Activated CD4-positive, alpha-beta T cell treated with anti-CD3 and anti-CD28 coated beads, Interleukin-2, amount 50 U/mL, for 1 hour (primary cell): ENCODE data around the gene RGMB.
A peak's percentile ranks its signal among the peaks of the same experiment; 100 is the strongest.

Experiments used
- DNase-seq: peaks from one replicate; pipeline ENCODE4 v3.0.0-alpha.2; 2020

RGMB gene

DNA sequence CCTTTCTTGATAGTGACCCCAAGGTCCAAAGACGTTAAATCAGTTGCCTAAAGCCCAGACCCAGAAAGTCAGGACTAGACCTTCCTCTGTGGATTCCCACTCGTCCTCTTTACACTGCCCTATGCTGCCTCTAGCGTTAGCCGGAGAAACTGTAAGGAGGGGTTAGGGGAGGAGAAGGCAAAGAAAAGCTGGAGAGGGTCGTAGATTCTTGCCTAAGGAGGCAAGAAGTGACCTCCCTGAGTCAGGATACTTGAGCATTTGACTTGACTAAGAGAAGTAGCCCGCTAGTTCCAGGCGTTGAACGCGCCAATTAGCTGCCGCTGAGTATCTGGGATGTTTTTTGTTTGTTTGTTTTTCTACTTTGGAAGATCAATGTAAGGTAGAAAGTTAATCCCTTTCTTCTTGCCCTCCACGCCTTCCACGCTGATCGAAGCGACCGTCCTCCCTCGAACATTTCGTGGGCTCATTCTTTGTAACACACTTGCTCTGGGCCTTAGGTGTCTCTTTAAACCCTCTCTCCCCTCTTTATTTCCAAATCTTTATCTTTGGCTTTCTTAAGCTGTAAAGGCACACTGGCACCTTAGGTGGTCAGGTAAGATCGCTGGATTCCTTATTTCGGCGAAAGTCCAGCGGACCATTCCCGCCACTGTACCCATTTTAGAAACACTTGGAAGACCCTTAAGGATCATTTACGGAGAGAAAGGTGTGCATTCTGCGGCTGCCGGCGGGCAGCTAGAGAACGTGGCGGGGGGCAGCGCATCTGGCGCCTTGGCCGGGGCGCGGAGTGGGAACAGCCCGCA, 5.1 kb upstream of the RGMB start:
- DNase-seq, result peak; percentile 25

DNA sequence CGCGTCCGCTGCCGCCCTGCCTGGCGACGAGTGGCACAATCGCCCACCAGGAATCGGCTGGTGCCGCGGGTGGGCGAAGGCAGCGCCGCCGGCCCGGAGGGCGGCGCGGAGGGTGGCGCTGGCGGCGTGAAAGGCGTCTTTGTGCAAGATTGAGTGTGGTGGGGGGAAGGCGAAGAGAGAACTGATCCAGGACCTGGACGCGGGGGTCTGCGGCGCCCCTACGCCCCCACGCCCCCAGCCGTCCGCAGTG, 4.6 kb upstream of the RGMB start:
- DNase-seq, result no peak

DNA sequence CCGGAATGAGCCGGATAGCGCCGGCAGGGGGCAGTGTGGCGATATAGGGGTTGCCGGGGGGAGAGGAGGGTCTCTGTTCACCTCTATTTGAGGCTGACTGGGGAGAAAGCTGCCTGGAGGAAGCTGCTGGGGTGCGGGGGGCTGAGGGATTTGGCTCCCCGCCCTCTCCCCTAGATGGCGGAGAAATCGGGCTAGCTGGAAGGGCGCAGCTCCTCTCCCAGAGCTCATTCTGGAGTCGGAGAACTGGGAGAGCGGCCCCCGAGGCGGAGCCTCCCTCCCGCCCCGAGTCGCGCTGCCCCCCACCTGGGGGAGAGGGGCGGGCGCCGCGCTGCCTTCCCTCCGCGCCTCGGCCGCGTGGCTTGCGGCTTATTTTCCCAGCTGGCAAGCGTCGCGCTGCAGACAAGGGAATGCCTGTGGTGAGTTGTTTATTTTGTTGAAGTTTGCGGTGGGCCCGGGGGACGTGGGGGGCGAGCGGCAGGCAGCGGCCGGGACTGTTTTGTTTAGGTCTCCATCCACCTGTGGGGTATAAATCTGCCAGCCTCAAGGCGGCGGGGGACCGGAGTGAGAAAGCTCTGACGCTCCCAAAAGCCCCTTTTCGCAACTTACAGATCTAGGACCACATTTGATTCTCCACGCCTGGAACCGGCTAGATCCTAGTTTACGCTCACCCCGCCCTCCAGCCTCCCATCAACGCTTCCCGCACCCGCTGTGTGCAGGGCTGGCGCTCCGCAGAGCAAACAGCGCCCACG, 4.1 kb upstream of the RGMB start:
- DNase-seq, result peak; percentile 54

DNA sequence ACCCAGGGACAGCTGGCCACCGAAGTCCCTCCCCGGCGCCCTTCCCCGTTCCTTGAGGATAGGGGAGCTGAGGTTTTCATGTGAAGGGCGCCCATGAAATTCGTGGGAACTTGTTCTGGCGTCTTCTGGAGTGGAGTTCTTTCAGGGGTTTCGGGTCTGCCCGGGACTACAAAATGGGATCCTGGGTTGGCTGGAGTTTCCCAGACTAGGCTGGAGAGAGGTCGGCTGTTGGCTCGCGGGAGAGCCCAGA, 3.6 kb upstream of the RGMB start:
- no peak for DNase-seq

DNA sequence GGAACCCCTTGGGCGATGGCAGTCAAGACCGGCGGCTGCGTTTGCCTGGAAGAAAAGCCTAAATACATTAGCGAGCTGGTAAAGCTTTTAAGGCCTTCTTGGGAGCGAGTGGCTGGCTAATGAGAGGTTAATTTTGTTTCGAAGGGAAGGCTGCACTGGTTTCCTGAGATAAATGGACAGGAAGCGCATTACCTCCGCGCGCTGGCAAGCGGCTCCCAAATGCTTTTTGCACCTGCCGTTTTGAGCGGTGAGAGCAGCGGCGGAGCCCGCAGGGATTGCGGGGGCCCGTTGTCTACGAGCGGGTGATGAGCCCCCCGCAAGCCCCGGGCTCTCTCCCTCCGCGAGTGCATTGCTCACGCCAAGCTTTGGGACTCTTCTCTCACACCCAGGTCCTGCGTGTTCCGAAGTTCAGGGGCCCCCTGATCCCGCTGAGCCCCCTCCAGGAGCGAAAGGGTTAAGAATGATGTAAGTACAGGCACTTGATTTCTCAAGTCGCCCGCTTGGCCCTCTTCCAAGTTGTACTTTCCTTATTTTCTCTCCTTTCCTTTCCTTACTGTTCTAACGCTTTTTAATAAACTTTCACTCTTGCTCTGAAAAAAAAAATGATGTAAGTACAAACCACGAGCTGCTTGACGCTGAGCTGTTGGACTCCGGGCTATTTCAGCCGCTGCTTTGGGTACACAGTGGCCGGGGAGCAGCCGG, 3.1 kb upstream of the RGMB start:
- peak; percentile 7 for DNase-seq

DNA sequence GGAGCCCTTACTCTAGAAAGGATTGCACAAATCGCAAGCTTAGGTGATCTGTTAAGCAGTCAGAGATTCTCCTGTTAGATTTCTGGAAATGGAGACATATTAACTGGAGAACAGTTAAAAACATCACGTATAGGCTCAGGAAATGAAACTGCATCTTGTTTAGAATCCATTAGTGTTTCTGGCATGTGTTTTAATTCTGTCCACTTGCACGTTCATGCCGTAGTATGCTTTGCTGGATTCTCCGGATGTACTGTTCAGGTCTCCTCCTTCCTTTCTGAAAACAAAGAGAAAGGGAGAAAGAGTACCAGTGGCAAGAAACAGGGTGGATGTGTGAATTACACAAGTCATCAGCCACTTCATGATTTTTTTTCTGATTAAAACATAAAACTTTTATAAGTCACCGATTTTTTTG, 2.5 kb upstream of the RGMB start:
- no peak for DNase-seq

DNA sequence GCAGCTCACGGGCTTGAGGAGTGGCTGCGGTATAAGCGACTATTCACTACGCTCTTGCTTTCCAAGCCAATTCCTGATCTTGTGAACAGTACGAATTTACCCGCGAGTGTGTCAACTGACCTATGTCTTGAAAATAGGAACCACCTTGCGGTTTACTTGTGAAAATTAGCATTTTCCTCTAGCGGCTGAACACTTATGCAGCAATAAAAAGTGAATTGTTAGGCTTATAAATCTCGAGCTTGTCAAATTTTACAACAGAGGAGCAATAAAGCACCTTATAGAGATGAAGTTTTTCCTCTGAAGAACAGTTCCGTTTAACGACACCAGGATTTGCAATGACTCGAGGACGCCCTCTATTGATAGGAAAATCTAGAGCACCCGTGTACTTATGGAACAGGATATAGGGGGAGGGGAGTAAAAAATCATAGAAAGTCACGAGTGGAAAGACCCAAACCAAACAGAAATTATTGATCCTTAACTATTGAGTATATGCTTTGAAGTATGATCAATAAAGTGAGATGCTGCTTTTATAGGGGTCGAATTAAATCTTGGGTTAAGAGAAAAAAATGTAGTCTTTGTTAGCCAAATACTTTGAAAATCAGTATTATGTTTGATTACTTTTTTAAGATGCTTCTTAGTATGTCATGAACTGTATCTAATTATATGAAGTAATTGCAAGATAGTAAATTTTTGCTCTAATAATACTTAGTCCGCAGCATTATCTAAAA, 1.9 kb upstream of the RGMB start:
- peak; percentile 56 for DNase-seq

DNA sequence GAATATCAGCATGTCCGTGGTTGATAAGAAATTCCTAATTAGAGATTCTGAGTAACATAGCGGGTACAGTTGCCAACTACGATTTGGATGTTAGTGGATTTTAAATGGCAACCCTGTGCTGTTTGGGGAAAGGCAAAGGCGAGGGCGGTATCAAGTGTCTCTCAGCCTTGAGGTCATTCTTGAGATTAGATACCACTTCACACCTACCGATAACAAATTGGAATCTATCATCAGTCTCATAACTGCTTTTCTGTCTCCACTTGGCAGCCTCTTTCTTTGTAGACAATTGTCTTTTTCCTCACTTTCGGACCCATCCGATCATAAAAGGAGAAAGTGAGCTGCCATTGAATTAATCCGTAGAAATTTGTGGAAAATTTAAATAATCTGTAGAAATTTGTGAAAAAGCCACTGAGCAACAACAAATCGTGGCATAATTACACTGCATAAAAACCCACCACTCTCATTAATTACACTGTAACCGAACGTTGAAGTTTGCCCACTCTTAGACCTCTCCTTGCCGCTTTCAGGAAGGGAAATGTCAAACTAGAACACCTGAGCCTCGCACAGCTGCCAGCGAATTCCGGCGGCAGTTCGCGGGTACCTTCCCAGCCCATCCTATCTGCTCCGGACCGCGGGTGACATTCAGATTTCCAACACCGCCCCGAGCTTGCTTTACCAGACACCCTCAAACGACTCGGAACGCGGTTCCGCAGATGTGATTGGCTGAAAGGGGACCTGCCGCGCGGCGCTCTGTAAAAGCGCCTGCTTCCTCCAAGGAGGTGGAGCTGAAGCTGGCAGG, 849 bp upstream of the RGMB start:
- DNase-seq, result peak; percentile 54

DNA sequence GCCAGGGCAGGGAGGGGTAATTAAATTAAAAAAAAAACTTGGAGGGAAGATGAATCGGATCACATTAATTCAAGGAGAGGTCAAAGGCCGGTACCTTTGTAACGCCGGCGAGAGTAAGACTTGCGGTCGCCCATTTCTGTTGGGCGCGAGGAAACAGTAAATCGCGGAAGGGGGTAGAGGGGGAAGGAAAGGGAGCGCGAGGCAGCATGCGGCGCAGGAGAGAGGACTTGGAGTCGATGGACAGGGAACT, 324 bp upstream of the RGMB start:
- DNase-seq, result no peak

DNA sequence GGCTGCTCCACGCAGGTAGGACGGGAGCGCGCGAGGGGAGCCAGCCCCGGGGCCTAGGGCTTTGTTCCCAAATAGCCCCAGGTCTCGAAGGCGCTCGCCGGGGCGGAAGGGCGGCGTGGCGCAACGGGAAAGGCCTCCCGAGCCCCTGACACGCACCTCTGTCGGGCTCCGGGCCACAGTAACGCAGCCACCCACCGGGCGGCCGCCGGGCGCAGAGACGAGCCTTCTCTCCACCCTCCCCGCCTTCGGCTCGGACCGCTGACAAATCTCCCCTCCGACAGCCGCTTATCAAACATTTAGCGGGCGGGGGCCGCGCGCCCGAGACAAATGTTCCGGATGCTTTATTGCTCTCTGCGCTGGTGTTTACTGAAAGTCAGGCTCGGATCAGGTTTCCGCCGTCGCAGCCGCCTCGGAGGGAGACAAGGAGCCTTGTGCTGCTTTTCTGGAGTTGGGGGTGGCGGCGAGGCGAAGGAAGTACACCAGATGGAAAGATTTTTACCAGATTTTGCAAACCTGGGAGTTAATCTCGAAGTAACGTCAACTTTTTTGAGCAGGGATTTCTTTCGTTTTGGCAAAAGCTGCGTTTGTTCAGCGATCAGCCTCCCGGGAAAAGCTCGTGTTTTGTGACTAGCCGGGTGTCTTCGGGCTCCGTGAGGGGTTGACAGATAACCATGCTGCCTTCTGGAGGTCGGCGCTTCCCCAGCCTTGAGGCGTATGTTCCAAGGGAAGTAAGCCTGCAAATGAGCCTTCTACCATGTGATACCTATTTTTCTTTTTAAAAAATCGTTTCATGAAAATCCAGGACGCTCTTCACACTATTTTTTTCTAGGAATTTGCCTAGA, 950 bp downstream of the RGMB start:
- peak; percentile 52 for DNase-seq

DNA sequence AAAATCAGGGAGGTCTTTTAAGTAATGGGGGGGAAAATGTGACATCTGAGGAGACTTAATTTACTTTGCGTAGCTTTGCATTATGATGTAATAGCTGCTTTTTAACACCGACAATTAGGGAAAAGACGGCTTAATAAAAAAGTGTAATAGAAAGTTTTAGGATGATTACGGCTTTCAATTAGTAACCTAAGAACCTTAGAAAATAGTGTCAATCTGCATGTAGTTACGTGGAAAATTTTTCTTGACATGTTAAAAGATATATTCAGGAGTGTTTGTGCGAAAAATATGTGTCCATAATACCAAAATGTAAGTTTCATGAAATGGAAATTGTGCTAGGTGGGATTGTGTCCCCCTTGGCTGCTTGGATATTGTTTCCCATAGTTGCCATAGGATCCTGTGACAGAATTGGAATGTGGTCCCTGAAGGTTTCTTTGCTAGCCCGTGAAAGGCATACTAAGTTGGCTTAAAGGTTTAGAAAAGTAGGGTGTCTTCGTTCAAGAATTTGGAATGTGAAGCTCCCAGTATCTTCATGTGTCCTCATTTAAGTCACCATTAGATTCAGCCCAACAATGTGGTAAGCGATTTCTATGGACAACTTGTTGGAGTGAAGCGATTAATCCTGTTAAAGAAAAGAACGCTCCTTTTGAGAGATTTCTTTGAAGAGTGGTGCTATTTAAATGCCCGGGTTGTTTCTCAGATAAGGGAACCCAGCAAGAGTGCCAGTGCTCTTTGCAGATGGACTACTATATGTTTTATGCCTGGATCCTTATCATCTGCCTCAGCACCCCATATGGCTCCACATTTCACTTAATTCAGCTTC, 2.0 kb downstream of the RGMB start:
- DNase-seq, result no peak

DNA sequence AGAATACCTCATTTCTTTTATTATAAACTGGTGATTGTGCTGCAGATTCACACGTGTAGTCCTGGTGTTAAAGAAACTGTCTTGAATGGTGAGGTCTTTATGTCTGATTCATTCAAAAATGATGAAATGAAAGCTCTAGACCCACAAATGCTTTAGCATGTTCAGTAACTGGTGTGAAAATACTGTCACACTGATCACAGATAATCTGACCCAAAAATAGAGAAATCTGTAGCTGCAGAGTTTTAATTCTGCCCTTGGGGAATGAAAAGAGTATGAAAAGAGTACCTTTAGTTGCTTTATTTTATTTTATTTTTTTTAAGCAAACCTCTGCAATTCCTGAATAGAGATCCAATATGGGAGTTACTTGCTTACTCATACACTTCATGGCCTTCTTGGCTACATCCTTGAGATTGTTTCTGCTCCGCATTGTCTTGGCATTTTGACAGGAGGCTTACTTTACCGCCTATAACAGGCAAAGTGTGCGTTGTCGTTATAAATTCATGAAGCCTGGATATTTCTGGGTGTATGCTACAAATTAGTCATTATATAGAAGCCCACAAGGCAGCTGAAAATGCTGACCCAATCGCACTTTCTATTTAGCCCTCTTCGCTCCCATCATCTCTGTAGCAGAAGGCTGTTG, 2.7 kb downstream of the RGMB start:
- DNase-seq, result no peak

DNA sequence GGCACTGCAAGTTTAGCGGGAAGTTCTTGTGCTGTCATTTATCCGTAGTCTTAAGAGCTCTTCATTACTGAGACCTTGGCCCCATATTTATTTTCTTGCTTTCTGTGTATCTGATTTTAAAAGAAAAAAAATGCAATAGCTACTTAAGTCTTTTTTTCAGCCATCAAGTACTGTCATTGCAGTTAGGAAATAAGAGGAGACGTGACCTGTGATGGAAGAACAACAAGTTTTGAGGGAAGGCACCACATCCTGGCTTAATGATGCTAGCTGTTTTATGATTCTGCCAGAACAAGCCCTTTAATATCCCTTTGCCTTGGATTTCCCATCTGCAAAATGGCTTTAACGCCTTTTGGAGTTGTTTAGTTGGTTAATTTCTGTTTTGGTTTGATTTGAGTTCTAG, 3.8 kb downstream of the RGMB start:
- DNase-seq, result no peak

DNA sequence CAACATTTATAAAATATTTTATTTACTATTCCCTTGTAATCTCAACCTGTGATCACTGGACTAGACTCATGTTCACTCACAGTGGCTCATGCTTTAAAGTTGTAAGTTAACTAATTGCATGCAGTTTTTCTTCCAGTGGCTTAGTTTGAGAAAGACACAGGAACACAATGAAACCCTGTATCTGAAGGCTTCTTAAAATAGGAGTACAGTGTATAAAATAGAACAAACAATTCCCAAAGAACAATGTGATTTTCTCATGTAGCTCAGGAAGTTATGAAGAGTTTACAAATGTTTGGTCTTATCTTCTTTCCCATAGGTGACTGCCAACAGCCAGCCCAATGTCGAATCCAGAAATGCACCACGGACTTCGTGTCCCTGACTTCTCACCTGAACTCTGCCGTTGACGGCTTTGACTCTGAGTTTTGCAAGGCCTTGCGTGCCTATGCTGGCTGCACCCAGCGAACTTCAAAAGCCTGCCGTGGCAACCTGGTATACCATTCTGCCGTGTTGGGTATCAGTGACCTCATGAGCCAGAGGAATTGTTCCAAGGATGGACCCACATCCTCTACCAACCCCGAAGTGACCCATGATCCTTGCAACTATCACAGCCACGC, 5.9 kb downstream of the RGMB start:
- DNase-seq, result no peak

DNA sequence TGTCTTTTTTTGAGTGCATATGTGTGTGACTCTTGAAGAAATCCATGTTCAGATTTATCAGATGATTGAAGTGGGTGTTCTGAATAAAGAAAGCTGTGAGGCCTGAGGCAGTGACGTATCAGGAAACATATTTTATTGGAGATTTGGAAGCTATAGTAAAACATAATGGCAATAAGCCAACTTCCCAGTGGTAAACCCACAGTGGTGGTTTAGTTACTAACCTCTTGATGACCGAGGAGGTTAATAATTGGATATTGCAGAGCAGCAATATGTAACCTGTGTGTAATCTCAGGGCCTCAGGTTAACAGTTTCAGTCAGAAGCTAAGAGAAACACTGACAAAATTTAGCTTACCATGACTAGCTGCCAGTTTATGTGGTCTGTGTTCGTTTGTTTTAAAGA, 6.9 kb downstream of the RGMB start:
- DNase-seq, result no peak

DNA sequence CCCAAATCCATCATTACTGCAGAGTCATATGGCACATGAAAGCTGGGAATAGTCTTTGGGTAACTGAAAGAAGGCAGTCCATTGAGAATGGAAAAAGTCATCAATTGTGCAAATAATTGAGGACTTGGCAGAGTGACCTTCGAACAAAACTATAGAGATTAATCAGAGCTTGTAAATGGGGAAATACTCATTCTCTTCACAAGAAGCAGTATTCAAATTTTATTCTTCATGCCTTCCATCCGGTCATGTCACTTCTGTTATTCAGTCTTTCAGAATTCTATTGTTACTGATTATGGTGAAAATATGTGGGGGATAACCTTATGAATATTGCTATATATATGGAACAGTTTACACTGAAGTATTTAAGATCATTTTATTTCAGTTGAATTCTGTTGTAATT, 8.1 kb downstream of the RGMB start:
- DNase-seq, result no peak

DNA sequence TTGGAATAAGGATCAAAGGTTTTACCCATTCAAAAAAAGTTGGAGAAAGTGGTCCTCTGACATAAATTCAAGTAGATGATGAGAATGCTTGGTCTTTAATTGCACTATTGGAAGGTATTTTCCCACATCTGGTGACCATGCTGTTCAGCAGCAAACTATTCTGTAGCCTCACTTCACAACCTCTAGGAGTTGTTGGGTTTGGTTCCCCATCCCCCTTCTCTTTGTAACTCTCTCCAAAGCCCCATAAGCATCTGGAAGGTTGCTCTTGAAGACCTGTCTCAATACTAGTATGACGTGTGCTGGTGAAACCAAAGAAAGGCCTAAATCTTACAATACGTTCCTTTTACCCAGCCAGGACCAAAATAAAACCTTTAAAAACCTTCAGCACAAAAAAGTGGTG, 8.5 kb downstream of the RGMB start:
- DNase-seq, result no peak

DNA sequence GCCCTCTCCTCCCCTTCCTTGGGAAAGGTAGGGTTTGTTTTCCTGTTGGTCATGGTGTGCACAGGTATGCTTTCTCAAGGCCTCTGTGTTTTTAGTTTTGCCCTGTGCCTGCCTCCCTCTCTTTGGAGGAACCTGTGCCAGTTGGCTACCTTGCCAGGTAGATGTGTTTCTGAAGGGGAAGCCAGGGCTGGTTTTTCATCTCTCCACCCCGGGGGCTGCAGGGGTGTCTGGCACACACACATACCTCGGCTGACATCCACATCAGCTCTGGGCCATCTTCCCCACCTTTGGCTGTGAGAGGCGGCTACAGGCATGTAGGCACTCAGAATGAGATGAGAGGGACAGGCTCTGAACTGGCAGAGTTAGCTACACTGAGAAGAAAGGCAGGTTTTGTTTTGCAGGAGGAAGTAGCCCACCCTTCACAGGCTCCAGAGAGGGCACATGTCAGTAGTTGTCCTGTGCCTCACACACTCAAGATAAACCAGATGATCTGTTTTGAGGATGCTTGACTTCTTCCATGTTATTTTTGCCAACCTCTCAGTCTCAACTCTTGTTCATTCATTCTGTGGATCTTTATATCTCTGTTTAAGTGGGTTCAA, 9.7 kb downstream of the RGMB start:
- no peak for DNase-seq

DNA sequence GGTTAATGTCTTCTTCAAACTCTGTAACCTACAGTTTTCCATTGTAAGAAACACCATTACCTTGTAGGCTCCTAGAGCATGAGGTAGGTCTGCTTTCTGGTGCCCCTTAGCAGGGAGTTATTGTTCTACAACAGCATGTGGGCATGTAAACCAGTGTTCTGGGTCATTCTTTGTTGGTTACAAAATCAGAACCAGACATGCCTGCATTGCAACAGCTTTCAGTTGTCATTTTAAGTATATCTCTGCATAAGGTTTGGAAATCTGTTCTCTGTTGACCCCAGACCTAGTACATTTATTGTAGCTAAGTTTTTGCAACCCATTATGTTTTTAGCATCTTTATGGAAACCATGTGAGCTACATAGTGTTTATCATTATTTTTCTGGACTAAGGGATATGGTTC, 10.9 kb downstream of the RGMB start:
- DNase-seq, result no peak

DNA sequence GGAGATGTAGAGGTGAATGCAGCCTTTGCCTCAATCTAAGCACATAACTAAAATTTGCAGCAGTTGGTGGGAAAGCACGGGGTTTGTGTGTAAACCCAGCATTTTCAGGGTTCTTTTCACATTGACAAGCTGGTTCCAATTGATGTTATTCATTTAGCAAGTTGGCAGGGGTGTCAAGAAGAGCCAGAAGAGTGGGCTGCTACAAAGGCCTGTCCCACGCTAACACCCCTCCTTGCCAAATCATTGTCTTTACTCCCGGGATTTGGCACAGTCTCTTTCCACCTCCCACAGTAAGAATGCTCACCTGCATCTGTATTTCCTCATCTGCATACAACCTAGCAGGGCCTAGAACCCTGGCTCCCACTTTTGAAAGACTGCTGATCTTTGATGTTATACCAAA, 11.8 kb downstream of the RGMB start:
- no peak for DNase-seq
